ENCODE measurements around the gene LINGO4. TPM values are rescaled to one million over a fixed set of nuclear protein-coding genes. Genes with fewer than 3 reads are reported as not detected.

Gene LINGO4
- total and polyA plus RNA-seq, 2 donors (not counting 1 experiment from before 2014, with no cell fraction given): not detected

DNA sequence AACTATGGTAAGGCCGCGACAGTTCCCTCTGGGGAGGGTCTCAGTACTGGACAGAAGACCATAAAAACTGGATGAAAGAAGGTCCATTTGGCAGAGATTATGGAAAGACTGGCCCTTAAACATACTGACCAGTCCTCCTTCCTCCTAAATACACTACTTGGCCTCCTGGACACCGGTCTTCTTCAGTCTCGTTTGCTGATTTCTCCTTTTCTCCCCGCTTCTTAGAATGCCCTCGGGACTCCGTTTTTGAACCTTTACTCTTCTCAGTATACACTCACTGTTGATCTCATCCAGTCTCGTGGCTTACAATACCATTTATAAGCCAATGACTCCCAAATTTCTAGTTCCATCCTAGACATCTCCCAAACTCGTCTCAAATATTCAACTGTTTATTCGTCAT lies 41.2 kb downstream of the LINGO4 start:
- H3K36me3 ChIP-seq (ENCODE audit: control insufficient read depth, insufficient read depth, low read length): peaks cover 3% of the 10 kb centered on the region
- DNase-seq (ENCODE audit: low read depth in 2 of 2): peak; percentile 1 to 9
- H2AFZ ChIP-seq (ENCODE audit: low read length): peak overlapping the region; percentile 93
- peak overlapping the region; percentile 99 for H3K4me2 ChIP-seq (ENCODE audit: extremely low read depth, insufficient read depth, low read length)
- no peaks in the 10 kb centered on the region for H3K79me2 ChIP-seq (ENCODE audit: control insufficient read depth, insufficient read depth, low read length)
- TF ChIP-seq EZH2 (IDR thresholded peaks at IDR 0.05; ENCODE audit: low read length, missing control alignments): no peak
- TF ChIP-seq, protein P1, sequence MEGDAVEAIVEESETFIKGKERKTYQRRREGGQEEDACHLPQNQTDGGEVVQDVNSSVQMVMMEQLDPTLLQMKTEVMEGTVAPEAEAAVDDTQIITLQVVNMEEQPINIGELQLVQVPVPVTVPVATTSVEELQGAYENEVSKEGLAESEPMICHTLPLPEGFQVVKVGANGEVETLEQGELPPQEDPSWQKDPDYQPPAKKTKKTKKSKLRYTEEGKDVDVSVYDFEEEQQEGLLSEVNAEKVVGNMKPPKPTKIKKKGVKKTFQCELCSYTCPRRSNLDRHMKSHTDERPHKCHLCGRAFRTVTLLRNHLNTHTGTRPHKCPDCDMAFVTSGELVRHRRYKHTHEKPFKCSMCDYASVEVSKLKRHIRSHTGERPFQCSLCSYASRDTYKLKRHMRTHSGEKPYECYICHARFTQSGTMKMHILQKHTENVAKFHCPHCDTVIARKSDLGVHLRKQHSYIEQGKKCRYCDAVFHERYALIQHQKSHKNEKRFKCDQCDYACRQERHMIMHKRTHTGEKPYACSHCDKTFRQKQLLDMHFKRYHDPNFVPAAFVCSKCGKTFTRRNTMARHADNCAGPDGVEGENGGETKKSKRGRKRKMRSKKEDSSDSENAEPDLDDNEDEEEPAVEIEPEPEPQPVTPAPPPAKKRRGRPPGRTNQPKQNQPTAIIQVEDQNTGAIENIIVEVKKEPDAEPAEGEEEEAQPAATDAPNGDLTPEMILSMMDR (conservative IDR thresholded peaks at IDR 0.05 in 1 of 2, IDR thresholded peaks at IDR 0.05 in 1 of 2; ENCODE audit: low read depth in 1 of 2, low read length in 2 of 2): no peak
- no peaks in the 10 kb centered on the region for H3K9me3 ChIP-seq (ENCODE audit: control insufficient read depth, insufficient read depth, low read depth, low read length)
- peak overlapping the region; percentile 80 to 96 (median 83) for H3K4me3 ChIP-seq (replicated peaks in 1 of 4; ENCODE audit: control extremely low read depth in 1 of 4, insufficient read depth in 1 of 4, low read depth in 3 of 4, low read length in 4 of 4)
- H3K27me3 ChIP-seq (ENCODE audit: control insufficient read depth, insufficient read depth, low read length): no peaks in the 10 kb centered on the region
- H3K27ac ChIP-seq (ENCODE audit: insufficient read depth, low read length): peak overlapping the region; percentile 86
- no peaks in the 10 kb centered on the region for H4K20me1 ChIP-seq (ENCODE audit: control insufficient read depth, extremely low read depth, insufficient read depth, low read length)
- peak overlapping the region; percentile 86 for H3K9ac ChIP-seq (ENCODE audit: insufficient read depth, low read length)
- no peaks in the 10 kb centered on the region for H3K4me1 ChIP-seq (ENCODE audit: control insufficient read depth, extremely low read depth, insufficient read depth, low read length)

DNA sequence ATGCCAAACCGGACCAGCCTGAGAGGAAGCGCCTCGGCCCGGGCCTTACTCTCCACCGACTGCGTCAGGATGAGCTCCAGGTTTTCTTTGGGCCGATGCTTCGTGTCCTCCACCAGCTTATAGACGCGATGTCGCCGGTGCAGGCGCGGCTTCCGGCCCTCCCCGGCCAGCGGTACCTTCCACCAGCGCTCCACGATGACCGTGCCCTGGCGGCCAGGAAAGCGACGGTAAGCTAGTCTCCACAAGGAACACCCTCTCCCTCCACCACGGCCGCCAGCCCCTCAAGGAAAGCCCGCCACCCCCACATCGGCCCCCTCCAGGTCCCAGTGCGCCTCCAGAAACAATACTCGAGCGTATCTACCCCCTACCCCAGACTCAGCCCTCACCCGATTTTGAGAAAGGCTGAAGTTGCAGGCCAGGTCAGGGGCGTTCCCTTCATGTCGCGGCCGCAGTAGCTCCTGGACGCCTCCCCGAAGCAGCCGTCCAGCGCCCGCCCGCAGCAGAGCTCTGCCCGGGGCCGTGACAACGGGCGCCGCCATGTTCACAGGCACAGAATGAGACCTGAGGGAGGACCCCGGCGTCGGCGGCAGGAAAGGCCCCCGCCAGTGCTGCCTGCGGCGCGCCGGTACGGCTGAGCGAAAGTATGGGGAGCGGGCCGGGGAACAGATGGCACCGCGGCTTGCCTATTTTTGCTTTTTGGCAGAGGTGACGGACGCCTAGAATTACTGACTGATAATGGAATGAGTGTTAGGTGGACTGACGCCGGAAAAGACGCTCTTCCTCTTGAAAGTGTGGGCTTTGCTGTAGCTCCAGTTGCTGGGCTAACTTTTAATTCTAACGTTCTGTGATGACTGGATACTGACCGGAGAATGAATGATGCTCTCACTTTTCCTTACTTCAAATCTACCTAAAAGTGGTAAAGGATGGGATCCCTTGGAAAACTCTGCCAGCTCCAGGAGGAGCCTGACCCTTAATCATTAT lies 42.0 kb downstream of the LINGO4 start, which contains the start of gene MRPL9:
MRPL9 (minus strand) TSS at position 556 of the 981 bp plus-strand sequence; CDS start at position 539, 17 bp downstream.
- Histone ChIP-seq H3K27ac (ENCODE audit: insufficient read depth, low read length) (peak within 1 kb of the TSS; percentile 86), H3K4me3 (replicated peaks in 1 of 4; ENCODE audit: control extremely low read depth in 1 of 4, insufficient read depth in 1 of 4, low read depth in 3 of 4, low read length in 4 of 4) (peak within 1 kb of the TSS; percentile 80 to 96 (median 83)), H3K4me2 (ENCODE audit: extremely low read depth, insufficient read depth, low read length) (peak within 1 kb of the TSS; percentile 99), H4K20me1 (ENCODE audit: control insufficient read depth, extremely low read depth, insufficient read depth, low read length) (no peaks in the 10 kb centered on the region), H3K79me2 (ENCODE audit: control insufficient read depth, insufficient read depth, low read length) (no peaks in the 10 kb centered on the region), H2AFZ (ENCODE audit: low read length) (peak within 1 kb of the TSS; percentile 93), H3K4me1 (ENCODE audit: control insufficient read depth, extremely low read depth, insufficient read depth, low read length) (no peaks in the 10 kb centered on the region), H3K36me3 (ENCODE audit: control insufficient read depth, insufficient read depth, low read length) (peaks cover 3% of the 10 kb centered on the region), H3K27me3 (ENCODE audit: control insufficient read depth, insufficient read depth, low read length) (no peaks in the 10 kb centered on the region), H3K9ac (ENCODE audit: insufficient read depth, low read length) (peak within 1 kb of the TSS; percentile 86), H3K9me3 (ENCODE audit: control insufficient read depth, insufficient read depth, low read depth, low read length) (no peaks in the 10 kb centered on the region)
- no peak for TF ChIP-seq EZH2 (IDR thresholded peaks at IDR 0.05; ENCODE audit: low read length, missing control alignments)
- TF ChIP-seq, protein P1 (conservative IDR thresholded peaks at IDR 0.05 in 1 of 2, IDR thresholded peaks at IDR 0.05 in 1 of 2; ENCODE audit: low read depth in 1 of 2, low read length in 2 of 2): no peak
- peak; percentile 74 to 75 for DNase-seq (ENCODE audit: low read depth in 2 of 2)

DNA sequence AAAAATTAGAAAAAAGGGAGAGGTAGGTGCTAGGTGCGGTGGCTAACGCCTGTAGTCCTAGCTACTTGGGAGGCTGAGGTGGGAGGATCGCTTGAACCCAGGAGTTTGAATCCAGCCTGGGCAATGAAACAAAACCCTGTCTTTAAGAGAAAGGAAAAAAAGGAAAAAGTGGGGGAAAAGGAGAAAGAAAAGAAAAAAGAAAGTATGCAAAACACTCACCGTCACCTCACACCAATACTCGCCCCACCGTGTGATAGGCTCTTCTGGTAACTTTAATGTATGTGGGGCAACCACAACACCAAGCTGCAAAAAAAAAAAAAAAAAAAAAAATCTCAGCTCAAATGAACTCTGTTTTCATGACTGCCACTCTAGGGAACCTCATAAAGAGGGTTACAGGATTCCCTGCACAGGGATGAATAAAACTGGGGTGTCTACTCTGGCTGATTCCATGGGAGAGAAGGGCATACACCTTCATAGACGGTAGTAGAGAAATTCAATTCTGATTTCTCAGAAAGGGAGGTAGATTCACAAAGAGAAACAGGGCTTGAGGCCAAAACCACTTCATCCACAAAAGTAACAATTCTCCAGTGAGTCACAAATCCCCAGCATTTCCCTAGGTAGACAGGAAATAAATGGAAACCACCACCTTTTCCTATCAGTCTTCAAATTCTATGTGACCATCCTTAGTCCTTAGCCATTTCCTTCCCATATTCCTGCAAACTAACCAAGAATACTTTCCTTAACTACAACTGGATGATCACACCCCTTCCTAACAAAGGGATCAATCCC lies 44.4 kb downstream of the LINGO4 start:
- Histone ChIP-seq H3K27me3 (ENCODE audit: control insufficient read depth, insufficient read depth, low read length) (no peaks in the 10 kb centered on the region), H3K4me3 (replicated peaks in 1 of 4; ENCODE audit: control extremely low read depth in 1 of 4, insufficient read depth in 1 of 4, low read depth in 3 of 4, low read length in 4 of 4) (no peak overlapping the region), H3K27ac (ENCODE audit: insufficient read depth, low read length) (no peak overlapping the region), H4K20me1 (ENCODE audit: control insufficient read depth, extremely low read depth, insufficient read depth, low read length) (no peaks in the 10 kb centered on the region), H3K79me2 (ENCODE audit: control insufficient read depth, insufficient read depth, low read length) (no peaks in the 10 kb centered on the region), H3K36me3 (ENCODE audit: control insufficient read depth, insufficient read depth, low read length) (peaks cover 4% of the 10 kb centered on the region), H3K4me2 (ENCODE audit: extremely low read depth, insufficient read depth, low read length) (no peak overlapping the region), H2AFZ (ENCODE audit: low read length) (no peak overlapping the region), H3K9ac (ENCODE audit: insufficient read depth, low read length) (no peak overlapping the region), H3K9me3 (ENCODE audit: control insufficient read depth, insufficient read depth, low read depth, low read length) (no peaks in the 10 kb centered on the region), H3K4me1 (ENCODE audit: control insufficient read depth, extremely low read depth, insufficient read depth, low read length) (peaks cover 3% of the 10 kb centered on the region)
- TF ChIP-seq EZH2 (IDR thresholded peaks at IDR 0.05; ENCODE audit: low read length, missing control alignments): no peak
- TF ChIP-seq, protein P1 (conservative IDR thresholded peaks at IDR 0.05 in 1 of 2, IDR thresholded peaks at IDR 0.05 in 1 of 2; ENCODE audit: low read depth in 1 of 2, low read length in 2 of 2): no peak
- peak in 1 of 2 donors; percentile 41 for DNase-seq (ENCODE audit: low read depth in 2 of 2)
